Measurements from ENCODE around the gene DDX46. TPM values are rescaled to one million over a fixed set of nuclear protein-coding genes. Genes with fewer than 3 reads are reported as not detected.

DDX46 gene
- total and polyA plus RNA-seq, 7 donors, result 11.4 to 53.6 (median 35.0) TPM

GRCh38 chr5:134873987-134874830 is 115.6 kb downstream of the DDX46 start, which contains the start of gene TXNDC15:
TSS of gene TXNDC15 (plus strand) at chr5:134874371. CDS start at chr5:134874428, 57 bp downstream.
- WGBS, 2 donors, result 3 to 4% methylated on average over 79 of the region's 79 CpGs
- H3K27me3 ChIP-seq, result no peaks in the 10 kb centered on the region
- intact Hi-C loops (cut with DNase I), result loop anchor here (1.0 kb wide), 2 partner anchors 28 to 31 kb away; partner anchors contain the start of gene PCBD2
- peak within 1 kb of the TSS; percentile 57 to 88 (median 74) for H3K4me3 ChIP-seq
- no peaks in the 10 kb centered on the region for H3K9me3 ChIP-seq
- TF ChIP-seq EP300 (IDR thresholded peaks at IDR 0.05) (no peak), POLR2AphosphoS5 (IDR thresholded peaks at IDR 0.05) (peak; percentile 56 to 89 (median 79)), POLR2A (IDR thresholded peaks at IDR 0.05) (peak; percentile 35 to 36), CTCF (IDR thresholded peaks at IDR 0.05) (no peak)
- H3K36me3 ChIP-seq, result no peaks in the 10 kb centered on the region
- H3K4me1 ChIP-seq, result peaks cover 0 to 23% (median 16%) of the 10 kb centered on the region in 4 donors
- DNase-seq, result peak; percentile 94
- H3K27ac ChIP-seq, result peak within 1 kb of the TSS; percentile 95 to 99 (median 96)

GRCh38 chr5:134874831-134875655 is 116.5 kb downstream of the DDX46 start:
- Histone ChIP-seq H3K4me3 (peak overlapping the region; percentile 57 to 88 (median 74)), H3K4me1 (peaks cover 0 to 23% (median 16%) of the 10 kb centered on the region in 4 donors), H3K9me3 (no peaks in the 10 kb centered on the region), H3K27ac (peak overlapping the region; percentile 95 to 99 (median 96)), H3K27me3 (no peaks in the 10 kb centered on the region), H3K36me3 (no peaks in the 10 kb centered on the region)
- intact Hi-C loops (cut with DNase I), result loop anchor here (1.0 kb wide), 2 partner anchors 29 to 30 kb away; partner anchors contain the start of gene PCBD2
- TF ChIP-seq POLR2AphosphoS5 (IDR thresholded peaks at IDR 0.05) (peak in 3 of 4 donors; percentile 49 to 54 (median 52)), EP300 (IDR thresholded peaks at IDR 0.05) (no peak), POLR2A (IDR thresholded peaks at IDR 0.05) (no peak), CTCF (IDR thresholded peaks at IDR 0.05) (no peak)
- 17 to 18% methylated on average over 20 of the region's 20 CpGs for WGBS, 2 donors
- peak; percentile 91 for DNase-seq

- Histone ChIP-seq H3K4me1 (peaks cover 0 to 23% (median 16%) of the 10 kb centered on the region in 4 donors), H3K27me3 (no peaks in the 10 kb centered on the region), H3K9me3 (no peaks in the 10 kb centered on the region), H3K27ac (peak overlapping the region in 2 of 4 donors; percentile 3 to 6), H3K4me3 (no peak overlapping the region), H3K36me3 (no peaks in the 10 kb centered on the region)
- no peak for TF ChIP-seq POLR2AphosphoS5 (IDR thresholded peaks at IDR 0.05)
- no peak for TF ChIP-seq EP300 (IDR thresholded peaks at IDR 0.05)
- no peak for TF ChIP-seq POLR2A (IDR thresholded peaks at IDR 0.05)
- TF ChIP-seq CTCF (IDR thresholded peaks at IDR 0.05), result no peak
- intact Hi-C loops (cut with DNase I), result no loop called here
- no peak for DNase-seq
Measured at GRCh38 chr5:134877159-134877558, 118.6 kb downstream of the DDX46 start.

- no peak for TF ChIP-seq POLR2A (IDR thresholded peaks at IDR 0.05)
- no peak for TF ChIP-seq CTCF (IDR thresholded peaks at IDR 0.05)
- no peak for TF ChIP-seq EP300 (IDR thresholded peaks at IDR 0.05)
- TF ChIP-seq POLR2AphosphoS5 (IDR thresholded peaks at IDR 0.05), result no peak
- Histone ChIP-seq H3K36me3 (no peaks in the 10 kb centered on the region), H3K9me3 (no peaks in the 10 kb centered on the region), H3K27me3 (no peaks in the 10 kb centered on the region), H3K4me3 (no peak overlapping the region), H3K4me1 (peaks cover 0 to 22% (median 16%) of the 10 kb centered on the region in 4 donors), H3K27ac (no peak overlapping the region)
- 26 to 79% methylated on average over 3 of the region's 3 CpGs for WGBS, 2 donors
- intact Hi-C loops (cut with DNase I), result no loop called here
- no peak for DNase-seq
Measured at GRCh38 chr5:134878403-134878802, 119.8 kb downstream of the DDX46 start.

Data from sigmoid colon (tissue), 7 donors.